GM12892 (cell line): Measurements from ENCODE around the gene EIF3B.
"Not testable (repeated sequence)": the region's sequence is repeated elsewhere in the genome, so short reads cannot be mapped to it uniquely, and the experiment has no call there.

Experiments
- DNase-seq: peaks from one replicate; pipeline ENCODE4 v3.0.0; 2011; ENCODE audit not compliant: insufficient read length
- FAIRE-seq: peaks from 2 replicates; lab custom pipeline; 2011; peaks lifted over from hg19 to GRCh38; lab: Jason Lieb, UNC
- POLR2A ChIP-seq: IDR thresholded peaks from 2 replicates; pipeline ENCODE4 v1.6.1; 2011; ENCODE audit warnings: low read depth, low read length, control low read depth
- POLR2AphosphoS5 ChIP-seq: IDR thresholded peaks from 2 replicates; pipeline ENCODE4 v1.6.1; 2011; ENCODE audit warnings: low read depth, low read length, control low read depth
- TAF1 ChIP-seq: IDR thresholded peaks from 2 replicates; pipeline ENCODE4 v1.6.1; 2011; ENCODE audit warnings: low read depth, mild to moderate bottlenecking, control low read depth, low read length, borderline replicate concordance

The EIF3B gene

DNA sequence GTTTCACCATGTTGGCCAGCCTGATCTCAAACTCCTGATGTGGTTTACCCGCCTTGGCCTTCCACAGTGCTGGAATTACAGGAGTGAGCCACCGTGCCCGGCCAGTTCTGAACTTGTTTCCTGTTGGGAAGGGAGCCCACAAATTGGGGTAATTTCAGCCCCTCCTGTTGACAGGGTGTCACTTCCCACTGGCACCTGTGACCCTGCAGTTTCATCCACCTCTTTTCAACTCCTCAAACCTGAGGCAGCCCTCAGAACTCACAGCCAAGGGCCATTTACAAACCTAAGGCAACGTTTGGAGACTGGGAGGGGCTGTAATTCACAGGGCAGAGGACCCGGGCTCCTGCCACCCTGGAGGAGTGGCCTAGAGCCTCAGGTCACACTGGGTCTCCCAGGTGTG lies 26.6 kb downstream of the EIF3B start:
- no peak for DNase-seq
- TF ChIP-seq TAF1 (no peak), POLR2AphosphoS5 (no peak), POLR2A (peak; percentile 44)
- no peak for FAIRE-seq

GRCh38 chr7:2381881-2382509 lies 27.4 kb downstream of the EIF3B start:
- no peak for FAIRE-seq
- no peak for DNase-seq
- TF ChIP-seq TAF1 (no peak), POLR2A (no peak), POLR2AphosphoS5 (peak; percentile 46; the same call in 1 of the 2 replicates)

DNA sequence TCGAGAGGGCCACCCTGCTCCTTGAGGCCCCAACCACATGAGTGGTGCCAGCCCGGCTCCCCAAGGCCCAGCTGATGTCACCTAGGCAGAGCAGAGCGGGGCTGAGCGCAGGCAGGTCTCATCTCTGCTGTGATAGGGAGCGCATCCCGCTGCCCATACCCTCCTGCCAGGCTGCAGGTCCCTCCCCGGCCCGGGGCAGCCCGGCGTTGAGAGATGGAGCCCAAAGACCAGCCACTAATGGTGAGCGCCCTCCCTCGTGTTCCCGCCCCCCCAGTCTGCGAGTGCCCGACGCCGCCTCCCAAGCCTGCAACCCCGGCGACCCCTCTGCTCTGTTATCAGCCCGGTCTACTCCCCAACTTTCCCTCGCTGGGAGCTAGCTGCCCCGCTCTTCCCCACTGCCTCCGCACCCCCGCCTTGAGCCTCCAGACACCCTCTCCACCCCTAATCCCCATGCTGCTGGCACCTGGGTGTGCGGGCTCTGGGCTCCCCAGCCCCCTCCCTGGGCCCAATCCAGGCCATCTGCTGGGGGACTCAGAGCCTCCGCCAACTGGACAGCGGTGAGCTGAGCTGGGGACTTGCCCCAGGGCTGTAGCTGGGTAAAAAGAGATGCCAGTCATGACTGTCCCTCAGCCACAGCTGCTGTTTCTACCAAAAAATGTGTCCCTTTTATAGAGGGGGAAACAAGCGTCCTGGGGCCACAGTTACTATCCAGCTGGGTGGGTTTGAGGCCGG lies 29.1 kb downstream of the EIF3B start:
- no peak for DNase-seq
- no peak for FAIRE-seq
- TF ChIP-seq TAF1 (no peak), POLR2AphosphoS5 (no peak), POLR2A (no peak)

GRCh38 chr7:2384354-2385243 lies 30.0 kb downstream of the EIF3B start:
- DNase-seq: no peak
- FAIRE-seq: no peak
- no peak for TF ChIP-seq TAF1
- no peak for TF ChIP-seq POLR2A
- TF ChIP-seq POLR2AphosphoS5: no peak

- not testable (repeated sequence) for FAIRE-seq, DNase-seq
Observed at GRCh38 chr7:2386122-2386521, 31.5 kb downstream of the EIF3B start.

DNA sequence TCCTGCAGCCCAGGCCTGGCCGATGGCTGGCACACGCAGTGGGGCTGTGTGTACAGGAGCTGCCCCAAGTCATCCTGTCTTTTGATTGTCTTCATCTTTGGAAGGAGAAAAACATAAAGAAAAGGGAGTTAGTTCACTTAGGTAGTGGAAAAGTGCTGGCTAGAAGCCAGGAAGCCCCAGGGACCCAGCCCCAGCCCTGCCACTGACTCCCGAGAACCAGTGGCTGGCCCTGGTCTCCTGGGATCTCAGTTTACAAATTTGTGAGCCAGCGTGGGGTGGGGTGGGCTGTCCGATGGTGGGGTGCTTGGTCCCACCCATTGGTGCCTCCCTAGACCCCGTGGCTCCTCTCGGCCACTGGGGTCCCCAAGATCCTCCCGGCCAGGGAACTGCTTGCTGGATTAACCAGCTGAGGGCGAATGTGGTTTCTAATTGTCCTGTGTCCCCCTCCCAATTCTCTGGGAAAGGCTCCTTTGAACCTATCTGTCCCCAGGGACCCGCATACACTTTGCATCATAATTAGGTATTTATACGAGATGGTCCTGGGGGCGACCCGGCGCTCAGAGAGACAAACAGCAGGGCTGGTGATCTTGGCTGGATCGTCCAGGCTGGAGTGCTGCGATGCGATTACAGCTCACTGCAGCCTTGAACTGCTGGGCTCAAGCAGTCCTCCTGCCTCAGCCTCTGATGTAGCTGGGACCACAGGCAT lies 32.5 kb downstream of the EIF3B start:
- FAIRE-seq: no peak

DNA sequence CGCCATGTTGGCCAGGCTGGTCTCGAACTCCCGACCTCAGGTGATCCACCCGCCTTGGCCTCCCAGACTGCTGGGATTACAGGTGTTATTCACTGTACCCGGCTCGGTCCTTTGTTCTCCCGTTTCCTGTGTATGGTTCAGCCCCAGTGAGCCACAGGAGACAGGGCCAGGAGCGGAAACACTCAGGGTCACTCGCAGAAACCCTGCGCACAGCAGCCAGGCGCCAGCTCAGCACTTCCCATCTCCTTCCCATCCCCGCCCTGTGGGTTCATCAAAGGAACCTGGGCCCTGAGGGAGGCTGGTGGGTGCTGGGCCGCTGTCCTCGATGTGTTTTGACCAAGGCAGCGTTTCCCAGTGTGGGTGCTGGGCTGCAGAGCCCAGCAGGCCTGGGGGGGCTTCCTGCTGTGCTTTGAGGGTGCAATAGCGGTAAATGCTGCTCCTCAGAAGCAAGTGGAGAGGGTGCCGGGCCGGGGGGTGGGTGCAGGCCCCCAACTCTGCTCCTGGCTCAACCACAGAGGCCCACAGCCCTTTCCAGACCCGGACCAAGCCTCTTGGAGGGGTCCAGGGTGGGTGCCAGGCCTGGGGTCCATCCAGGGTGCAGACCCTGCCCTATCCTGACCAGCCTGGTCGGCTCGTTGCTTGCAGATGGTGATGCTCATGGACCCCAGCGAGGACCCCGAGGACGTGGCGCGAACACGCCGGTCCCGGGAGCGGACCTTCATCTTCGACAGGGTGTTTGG lies 33.4 kb downstream of the EIF3B start:
- TF ChIP-seq TAF1: no peak
- no peak for TF ChIP-seq POLR2AphosphoS5
- no peak for TF ChIP-seq POLR2A
- no peak for FAIRE-seq
- no peak for DNase-seq

More for the DNA sequence above, 32.5 kb downstream of the EIF3B start:
- DNase-seq: no peak
- TF ChIP-seq POLR2AphosphoS5 (no peak), TAF1 (no peak)

GRCh38 chr7:2388637-2388954 lies 34.0 kb downstream of the EIF3B start:
- FAIRE-seq (no peak), DNase-seq (no peak)
- TF ChIP-seq POLR2A: no peak
- TF ChIP-seq TAF1: no peak
- no peak for TF ChIP-seq POLR2AphosphoS5

- not testable (repeated sequence) for FAIRE-seq, DNase-seq
Observed at GRCh38 chr7:2390020-2390816, 35.6 kb downstream of the EIF3B start.

- DNase-seq (no peak), FAIRE-seq (no peak)
- TF ChIP-seq POLR2AphosphoS5 (no peak), POLR2A (no peak), TAF1 (no peak)
Observed at GRCh38 chr7:2393706-2394105, 39.1 kb downstream of the EIF3B start.

- TF ChIP-seq POLR2AphosphoS5 (no peak), POLR2A (no peak), TAF1 (no peak)
- FAIRE-seq (no peak), DNase-seq (no peak)
Observed at GRCh38 chr7:2394566-2395082, 40.0 kb downstream of the EIF3B start.
